ENCODE measurements around the gene CTNNBL1. TPM values are rescaled to one million over a fixed set of nuclear protein-coding genes. Genes with fewer than 3 reads are reported as not detected.

Gene CTNNBL1
- total and polyA plus RNA-seq, 8 donors, result 10.5 to 148 (median 42.0) TPM

DNA sequence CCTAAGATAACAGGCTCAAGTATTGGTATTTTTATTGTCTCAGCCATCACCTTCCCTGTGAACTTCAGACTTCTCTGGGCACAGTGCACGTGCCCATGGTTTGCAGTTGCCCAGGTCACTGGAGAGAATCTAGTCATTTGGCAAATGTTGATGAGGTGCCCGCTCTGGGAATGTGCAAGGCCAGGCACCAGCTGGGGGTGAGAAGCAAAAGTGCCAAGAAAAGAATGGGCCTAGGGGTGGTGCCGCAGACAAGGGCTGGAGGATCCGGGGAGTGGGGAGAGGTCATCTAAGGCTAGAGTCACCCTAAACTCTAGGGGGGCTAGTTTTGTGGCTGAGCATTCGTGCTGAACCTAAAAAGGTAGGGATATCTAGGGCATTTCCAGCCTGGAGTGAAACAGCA, 152.0 kb downstream of the CTNNBL1 start:
- intact Hi-C loops (cut with DNase I; ENCODE audit: low total_unique reads), result no loop called here
- peaks cover 12 to 98% (median 86%) of the 10 kb centered on the region in 4 donors for H3K36me3 ChIP-seq
- H3K4me3 ChIP-seq, result no peak overlapping the region
- 90 to 95% (median 94%) methylated on average over 5 of the region's 5 CpGs for WGBS, 5 donors
- H3K27me3 ChIP-seq, result no peaks in the 10 kb centered on the region
- TF ChIP-seq EP300 (IDR thresholded peaks at IDR 0.05) (no peak), POLR2A (IDR thresholded peaks at IDR 0.05) (no peak)
- no peaks in the 10 kb centered on the region for H3K9me3 ChIP-seq
- no peak overlapping the region for H3K27ac ChIP-seq
- DNase-seq, result no peak
- H3K4me1 ChIP-seq, result peaks cover 0 to 7% (median 0%) of the 10 kb centered on the region in 4 donors

DNA sequence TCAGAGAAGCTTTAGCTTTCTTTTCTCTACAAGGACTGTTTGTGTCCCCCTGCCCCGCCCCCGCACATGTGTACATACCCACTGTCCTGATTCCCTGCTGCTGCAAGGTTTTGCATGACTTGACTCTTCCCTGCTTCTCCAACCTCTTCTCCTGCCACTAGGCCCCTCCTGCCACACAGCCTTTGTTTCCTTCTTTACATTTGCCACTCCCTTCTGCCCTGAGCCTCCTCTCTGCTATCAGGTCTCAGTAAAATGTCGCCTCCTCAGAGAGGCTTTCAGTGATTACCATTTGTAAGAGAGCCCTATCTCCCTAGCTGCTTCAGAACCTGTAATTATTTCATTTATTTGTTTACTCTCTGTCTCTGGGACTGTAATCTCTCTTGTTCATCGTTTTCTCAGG, 152.7 kb downstream of the CTNNBL1 start:
- DNase-seq, result no peak
- WGBS, 5 donors, result 81 to 92% (median 83%) methylated on average over 4 of the region's 4 CpGs
- no peak overlapping the region for H3K4me3 ChIP-seq
- no peak overlapping the region for H3K27ac ChIP-seq
- no peaks in the 10 kb centered on the region for H3K9me3 ChIP-seq
- peaks cover 12 to 97% (median 84%) of the 10 kb centered on the region in 4 donors for H3K36me3 ChIP-seq
- peaks cover 0 to 7% (median 0%) of the 10 kb centered on the region in 4 donors for H3K4me1 ChIP-seq
- intact Hi-C loops (cut with DNase I; ENCODE audit: low total_unique reads), result no loop called here
- no peaks in the 10 kb centered on the region for H3K27me3 ChIP-seq
- TF ChIP-seq EP300 (IDR thresholded peaks at IDR 0.05) (no peak), POLR2AphosphoS5 (IDR thresholded peaks at IDR 0.05) (no peak), POLR2A (IDR thresholded peaks at IDR 0.05) (no peak)
- TF ChIP-seq, protein P1, sequence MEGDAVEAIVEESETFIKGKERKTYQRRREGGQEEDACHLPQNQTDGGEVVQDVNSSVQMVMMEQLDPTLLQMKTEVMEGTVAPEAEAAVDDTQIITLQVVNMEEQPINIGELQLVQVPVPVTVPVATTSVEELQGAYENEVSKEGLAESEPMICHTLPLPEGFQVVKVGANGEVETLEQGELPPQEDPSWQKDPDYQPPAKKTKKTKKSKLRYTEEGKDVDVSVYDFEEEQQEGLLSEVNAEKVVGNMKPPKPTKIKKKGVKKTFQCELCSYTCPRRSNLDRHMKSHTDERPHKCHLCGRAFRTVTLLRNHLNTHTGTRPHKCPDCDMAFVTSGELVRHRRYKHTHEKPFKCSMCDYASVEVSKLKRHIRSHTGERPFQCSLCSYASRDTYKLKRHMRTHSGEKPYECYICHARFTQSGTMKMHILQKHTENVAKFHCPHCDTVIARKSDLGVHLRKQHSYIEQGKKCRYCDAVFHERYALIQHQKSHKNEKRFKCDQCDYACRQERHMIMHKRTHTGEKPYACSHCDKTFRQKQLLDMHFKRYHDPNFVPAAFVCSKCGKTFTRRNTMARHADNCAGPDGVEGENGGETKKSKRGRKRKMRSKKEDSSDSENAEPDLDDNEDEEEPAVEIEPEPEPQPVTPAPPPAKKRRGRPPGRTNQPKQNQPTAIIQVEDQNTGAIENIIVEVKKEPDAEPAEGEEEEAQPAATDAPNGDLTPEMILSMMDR (IDR thresholded peaks at IDR 0.05), result no peak

- Histone ChIP-seq H3K4me3 (no peak overlapping the region), H3K4me1 (peaks cover 0 to 7% (median 0%) of the 10 kb centered on the region in 4 donors), H3K36me3 (peaks cover 13 to 96% (median 84%) of the 10 kb centered on the region in 4 donors), H3K27ac (no peak overlapping the region), H3K27me3 (no peaks in the 10 kb centered on the region), H3K9me3 (no peaks in the 10 kb centered on the region)
- TF ChIP-seq, protein P1 (IDR thresholded peaks at IDR 0.05), result no peak
- TF ChIP-seq EP300 (IDR thresholded peaks at IDR 0.05) (no peak), POLR2AphosphoS5 (IDR thresholded peaks at IDR 0.05) (no peak), POLR2A (IDR thresholded peaks at IDR 0.05) (no peak)
- WGBS, 5 donors, result 71 to 91% (median 78%) methylated on average over 4 to 5 of the region's 5 CpGs
- intact Hi-C loops (cut with DNase I; ENCODE audit: low total_unique reads), result no loop called here
- no peak for DNase-seq
Measured at GRCh38 chr20:37848706-37849105, 154.9 kb downstream of the CTNNBL1 start.

DNA sequence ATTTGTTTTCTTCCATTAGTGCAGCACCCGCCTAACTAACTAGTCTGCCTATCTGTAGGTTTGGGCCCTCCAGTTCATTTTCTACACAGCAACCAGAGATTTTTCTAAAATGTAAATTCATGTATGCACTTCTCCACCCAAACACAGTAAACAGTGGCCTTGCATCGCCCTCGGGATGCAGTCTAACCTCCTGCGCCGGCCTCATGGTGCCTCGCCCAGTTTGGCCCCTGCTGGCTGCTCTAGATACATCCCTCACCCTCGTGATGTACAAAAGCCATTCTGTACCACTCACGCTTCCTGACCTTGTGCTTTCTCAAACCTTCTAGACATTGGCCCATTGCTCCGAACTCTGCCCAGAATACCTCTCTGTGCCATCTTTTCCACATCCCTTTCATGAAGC, 155.3 kb downstream of the CTNNBL1 start:
- H3K27me3 ChIP-seq, result no peaks in the 10 kb centered on the region
- intact Hi-C loops (cut with DNase I; ENCODE audit: low total_unique reads), result no loop called here
- H3K27ac ChIP-seq, result no peak overlapping the region
- no peak for DNase-seq
- TF ChIP-seq POLR2AphosphoS5 (IDR thresholded peaks at IDR 0.05), result no peak
- no peak for TF ChIP-seq POLR2A (IDR thresholded peaks at IDR 0.05)
- TF ChIP-seq, protein P1 (IDR thresholded peaks at IDR 0.05), result no peak
- no peak for TF ChIP-seq EP300 (IDR thresholded peaks at IDR 0.05)
- no peaks in the 10 kb centered on the region for H3K9me3 ChIP-seq
- peaks cover 0 to 7% (median 0%) of the 10 kb centered on the region in 4 donors for H3K4me1 ChIP-seq
- WGBS, 5 donors, result 95 to 97% (median 96%) methylated on average over 9 of the region's 9 CpGs
- no peak overlapping the region for H3K4me3 ChIP-seq
- H3K36me3 ChIP-seq, result peaks cover 13 to 96% (median 84%) of the 10 kb centered on the region in 4 donors

DNA sequence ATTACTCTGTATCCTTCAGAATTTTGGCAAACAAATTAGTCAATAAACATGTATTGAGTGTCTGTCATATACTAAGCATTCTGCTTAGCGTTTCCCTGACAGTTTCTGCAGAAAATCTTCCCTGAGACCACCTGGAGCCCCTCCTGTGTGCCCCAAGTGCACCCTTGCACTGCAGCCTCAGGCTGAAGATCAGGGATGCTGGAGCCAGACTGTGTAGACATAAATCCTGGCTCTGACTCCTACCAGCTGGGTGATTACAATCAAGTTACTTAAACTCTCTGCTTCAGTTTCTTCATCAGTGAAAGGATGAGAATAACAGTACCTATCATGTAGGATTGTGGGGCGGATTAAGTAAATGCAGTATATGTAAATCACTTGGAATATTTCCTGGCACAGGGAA, 155.7 kb downstream of the CTNNBL1 start:
- Histone ChIP-seq H3K27me3 (no peaks in the 10 kb centered on the region), H3K4me1 (peaks cover 0 to 7% (median 0%) of the 10 kb centered on the region in 4 donors), H3K9me3 (no peaks in the 10 kb centered on the region), H3K4me3 (no peak overlapping the region), H3K27ac (no peak overlapping the region), H3K36me3 (peaks cover 13 to 96% (median 87%) of the 10 kb centered on the region in 4 donors)
- no peak for DNase-seq
- intact Hi-C loops (cut with DNase I; ENCODE audit: low total_unique reads), result no loop called here
- WGBS, 5 donors, result 85 to 95% (median 93%) methylated on average over 2 of the region's 2 CpGs
- TF ChIP-seq POLR2AphosphoS5 (IDR thresholded peaks at IDR 0.05) (no peak), POLR2A (IDR thresholded peaks at IDR 0.05) (no peak), EP300 (IDR thresholded peaks at IDR 0.05) (no peak)
- TF ChIP-seq, protein P1 (IDR thresholded peaks at IDR 0.05), result no peak

Data from stomach (tissue), 9 donors.